ENCODE data around the gene TMEM164. TPM values are rescaled to one million over a fixed set of nuclear protein-coding genes. Genes with fewer than 3 reads are reported as not detected.

TMEM164 gene
- total and polyA plus RNA-seq, 2 of the 4 experiments (the other 2 are of a cell fraction) = 6.3 to 7.1 TPM

Small RNAs within 50 kb of the gene (microRNA-seq; reads per million reads assigned to microRNA genes)
- 0 reads per million in 2 experiments for gene MIR3978 (ENCODE audit: insufficient read depth in 1 of 2, insufficient read length in 1 of 2, unreplicated experiment in 1 of 2)
- 520 to 790 reads per million in 2 experiments for gene MIR652 (ENCODE audit: insufficient read depth in 1 of 2, insufficient read length in 1 of 2, unreplicated experiment in 1 of 2)
- gene SNORD96B (ENCODE audit: insufficient read depth, insufficient read length) = not detected

Small RNAs within 50 kb of the gene (small RNA-seq; reads per million reads assigned to genes)
- gene MIR3978 (0 to 0.08 (median 0) reads per million in 5 experiments), gene MIR652 (15.9 to 1,448 (median 670) reads per million in 5 experiments), gene SNORD96B (0 to 16.3 (median 2.4) reads per million in 5 experiments)

Measured in IMR-90 (cell line).